NCI-H2227 (cell line): Measurements from ENCODE around the gene USH2A.

Experiments
- DNase-seq: peaks from one replicate; lab custom pipeline; 2025; ENCODE audit not compliant: unreplicated experiment; lab: John Stamatoyannopoulos, UW

Gene USH2A

GRCh38 chr1:216285052-216285451, 138.2 kb downstream of the USH2A start:
- no peak for DNase-seq

GRCh38 chr1:216281757-216282156, 141.5 kb downstream of the USH2A start:
- DNase-seq: no peak

- no peak for DNase-seq
Measured at GRCh38 chr1:216270086-216270773, 153.0 kb downstream of the USH2A start.

- no peak for DNase-seq
Measured at GRCh38 chr1:216261631-216262030, 161.6 kb downstream of the USH2A start.

- DNase-seq: no peak
Measured at GRCh38 chr1:216258856-216259255, 164.4 kb downstream of the USH2A start.

GRCh38 chr1:216258386-216258785, 164.9 kb downstream of the USH2A start:
- DNase-seq: no peak

- no peak for DNase-seq
Measured at GRCh38 chr1:216250861-216251260, 172.4 kb downstream of the USH2A start.

- no peak for DNase-seq
Measured at GRCh38 chr1:216248628-216249027, 174.6 kb downstream of the USH2A start.

GRCh38 chr1:216247937-216248336, 175.3 kb downstream of the USH2A start:
- no peak for DNase-seq

GRCh38 chr1:216246577-216247203, 176.6 kb downstream of the USH2A start:
- DNase-seq: no peak

GRCh38 chr1:216238844-216239243, 184.4 kb downstream of the USH2A start:
- no peak for DNase-seq

- DNase-seq: no peak
Measured at GRCh38 chr1:216237927-216238542, 185.2 kb downstream of the USH2A start.

- no peak for DNase-seq
Measured at GRCh38 chr1:216224233-216224632, 199.0 kb downstream of the USH2A start.

- DNase-seq: peak; percentile 17
Measured at GRCh38 chr1:216223486-216223885, 199.8 kb downstream of the USH2A start.

GRCh38 chr1:216222288-216222687, 201.0 kb downstream of the USH2A start:
- DNase-seq: no peak

GRCh38 chr1:216221260-216221700, 202.0 kb downstream of the USH2A start:
- peak; percentile 87 for DNase-seq

- no peak for DNase-seq
Measured at GRCh38 chr1:216216305-216216704, 206.9 kb downstream of the USH2A start.

GRCh38 chr1:216215169-216215568, 208.1 kb downstream of the USH2A start:
- no peak for DNase-seq

- DNase-seq: no peak
Measured at GRCh38 chr1:216212826-216213225, 210.4 kb downstream of the USH2A start.

GRCh38 chr1:216210081-216210480, 213.2 kb downstream of the USH2A start:
- DNase-seq: no peak

GRCh38 chr1:216209125-216209524, 214.1 kb downstream of the USH2A start:
- DNase-seq: no peak

GRCh38 chr1:216207154-216207553, 216.1 kb downstream of the USH2A start:
- DNase-seq: no peak
